Rectal smooth muscle tissue (tissue), 1 donor: Measurements from ENCODE around the gene SHLD1.

Experiments used
- H3K27ac ChIP-seq: one replicate; pipeline ENCODE4 v1.7.0; 2013; ENCODE audit warnings: low read depth, low read length, inconsistent platforms
- H3K27me3 ChIP-seq: one replicate; pipeline ENCODE4 v1.7.0; 2013; ENCODE audit warnings: low read length; ENCODE audit not compliant: control insufficient read depth, insufficient read depth
- H3K36me3 ChIP-seq: one replicate; pipeline ENCODE4 v1.7.0; 2013; ENCODE audit warnings: low read length; ENCODE audit not compliant: control insufficient read depth, insufficient read depth
- H3K4me1 ChIP-seq: one replicate; pipeline ENCODE4 v1.7.0; 2013; ENCODE audit warnings: low read length; ENCODE audit not compliant: control insufficient read depth, insufficient read depth
- H3K4me3 ChIP-seq: one replicate; pipeline ENCODE4 v1.7.0; 2013; ENCODE audit warnings: low read length
- H3K9ac ChIP-seq: one replicate; pipeline ENCODE4 v1.7.0; 2013; ENCODE audit warnings: low read length

The SHLD1 gene

GRCh38 chr20:5913166-5913565 is 163.0 kb downstream of the SHLD1 start:
- Histone ChIP-seq H3K27me3 (no peaks in the 10 kb centered on the region), H3K9ac (no peak overlapping the region)

More at GRCh38 chr20:5913166-5913565, 163.0 kb downstream of the SHLD1 start:
- Histone ChIP-seq H3K36me3 (no peaks in the 10 kb centered on the region), H3K4me3 (no peak overlapping the region), H3K4me1 (no peaks in the 10 kb centered on the region), H3K27ac (no peak overlapping the region)
